KMS-11 (cell line): Measurements from ENCODE around the gene SETBP1.

Experiments used
- H2AFZ ChIP-seq: fragments of 200-600 bp; sonication (generic); 2 replicates; pipeline ENCODE4 v1.6.1; 2016; ENCODE audit warnings: antibody characterized with exemption, mixed run types, low read depth
- H3K27ac ChIP-seq: fragments of 200-600 bp; sonication (generic); 2 replicates; pipeline ENCODE4 v1.6.1; 2016; ENCODE audit warnings: mild to moderate bottlenecking, mixed run types
- H3K27me3 ChIP-seq: fragments of 200-600 bp; sonication (generic); 2 replicates; pipeline ENCODE4 v1.6.1; 2017; ENCODE audit warnings: mild to moderate bottlenecking, low read depth, mixed run types, moderate library complexity; ENCODE audit not compliant: insufficient read depth
- H3K36me3 ChIP-seq: fragments of 200-600 bp; sonication (generic); 2 replicates; pipeline ENCODE4 v1.6.1; 2017; ENCODE audit warnings: mild to moderate bottlenecking, mixed run types; ENCODE audit not compliant: insufficient read depth
- H3K4me1 ChIP-seq: fragments of 200-600 bp; sonication (generic); 2 replicates; pipeline ENCODE4 v1.6.1; 2016; ENCODE audit warnings: mild to moderate bottlenecking, low read depth, mixed run types; ENCODE audit not compliant: poor library complexity, severe bottlenecking
- H3K4me2 ChIP-seq: fragments of 200-600 bp; sonication (generic); 2 replicates; pipeline ENCODE4 v1.7.0; 2016; ENCODE audit warnings: mild to moderate bottlenecking, mixed run types
- H3K4me3 ChIP-seq: fragments of 200-600 bp; sonication (generic); IDR thresholded peaks from 2 replicates; pipeline ENCODE4 v1.6.1; 2017; ENCODE audit warnings: low read depth, low read length, mixed read lengths; ENCODE audit not compliant: insufficient read depth
- H3K79me2 ChIP-seq: fragments of 200-600 bp; sonication (generic); 2 replicates; pipeline ENCODE4 v1.6.1; 2016; ENCODE audit warnings: low read depth, mixed run types; ENCODE audit not compliant: insufficient read depth
- H3K9ac ChIP-seq: fragments of 200-600 bp; sonication (generic); 2 replicates; pipeline ENCODE4 v1.6.1; 2016; ENCODE audit warnings: mild to moderate bottlenecking, mixed run types
- H4K20me1 ChIP-seq: fragments of 200-600 bp; sonication (generic); 2 replicates; pipeline ENCODE4 v1.6.1; 2016; ENCODE audit warnings: mild to moderate bottlenecking, mixed run types; ENCODE audit not compliant: insufficient read depth
- CTCF ChIP-seq: fragments of 200-600 bp; sonication (generic); conservative IDR thresholded peaks from 2 replicates; pipeline ENCODE4 v1.6.1; 2017; ENCODE audit warnings: low read depth, mild to moderate bottlenecking, antibody characterized with exemption, low read length, moderate library complexity, mixed read lengths

Gene SETBP1

GRCh38 chr18:44979748-44980147 lies 299.1 kb downstream of the SETBP1 start:
- no peak overlapping the region for H3K4me3 ChIP-seq
- H3K9ac ChIP-seq = no peak overlapping the region
- TF ChIP-seq CTCF = no peak
- no peaks in the 10 kb centered on the region for H3K79me2 ChIP-seq
- H3K27me3 ChIP-seq = no peaks in the 10 kb centered on the region
- no peak overlapping the region for H3K4me2 ChIP-seq
- H3K27ac ChIP-seq = no peak overlapping the region
- peaks cover 15% of the 10 kb centered on the region for H3K4me1 ChIP-seq
- H3K36me3 ChIP-seq = no peaks in the 10 kb centered on the region
- H4K20me1 ChIP-seq = no peaks in the 10 kb centered on the region
- no peak overlapping the region for H2AFZ ChIP-seq

- H3K9ac ChIP-seq = no peak overlapping the region
- no peak overlapping the region for H3K4me2 ChIP-seq
- H3K36me3 ChIP-seq = no peaks in the 10 kb centered on the region
- no peak for TF ChIP-seq CTCF
- H3K27ac ChIP-seq = no peak overlapping the region
- H3K4me3 ChIP-seq = no peak overlapping the region
- H3K27me3 ChIP-seq = no peaks in the 10 kb centered on the region
- peaks cover 15% of the 10 kb centered on the region for H3K4me1 ChIP-seq
- no peak overlapping the region for H2AFZ ChIP-seq
- H3K79me2 ChIP-seq = no peaks in the 10 kb centered on the region
- no peaks in the 10 kb centered on the region for H4K20me1 ChIP-seq
Observed at GRCh38 chr18:44981121-44981520, 300.4 kb downstream of the SETBP1 start.

DNA sequence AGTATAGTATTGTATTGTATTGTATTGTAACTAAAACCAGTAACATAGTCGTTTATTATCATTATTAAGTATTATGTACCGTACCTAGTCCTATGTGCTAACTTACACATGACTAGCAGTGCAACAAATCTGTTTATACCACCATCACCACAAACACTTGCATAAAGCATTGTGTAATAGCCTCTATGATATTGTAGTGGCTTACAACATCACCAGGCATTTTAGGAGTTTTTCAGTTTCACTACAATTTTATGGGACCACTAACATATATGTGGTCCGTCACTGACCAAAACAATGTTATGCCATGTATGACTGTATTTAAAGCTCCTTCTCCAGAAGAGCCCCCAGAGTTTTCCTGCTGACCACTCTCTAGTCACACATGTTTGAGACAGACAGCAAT lies 306.2 kb downstream of the SETBP1 start:
- Histone ChIP-seq H3K4me1 (no peaks in the 10 kb centered on the region), H3K9ac (no peak overlapping the region), H3K79me2 (no peaks in the 10 kb centered on the region), H3K36me3 (no peaks in the 10 kb centered on the region), H3K4me3 (no peak overlapping the region), H3K27ac (no peak overlapping the region), H4K20me1 (no peaks in the 10 kb centered on the region), H3K27me3 (no peaks in the 10 kb centered on the region), H3K4me2 (no peak overlapping the region), H2AFZ (no peak overlapping the region)
- TF ChIP-seq CTCF = no peak

DNA sequence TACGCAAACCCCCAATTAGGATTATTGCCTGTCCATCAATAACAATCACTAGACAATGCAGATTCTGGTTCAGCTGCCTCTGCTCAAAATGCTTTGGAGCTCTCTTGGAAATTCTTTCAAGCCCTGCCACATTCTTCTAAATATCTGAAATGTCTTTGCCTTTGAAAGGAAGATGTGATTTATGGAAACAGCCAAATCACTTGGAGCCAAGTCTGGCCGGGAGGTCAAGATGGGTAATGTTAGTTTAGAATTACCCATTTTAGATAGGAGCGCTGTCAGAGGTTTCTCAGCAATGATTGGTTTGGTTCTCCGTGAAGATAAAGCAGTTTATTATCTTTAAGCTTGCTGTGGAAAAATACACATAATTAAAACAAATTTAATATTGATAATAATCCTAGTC lies 306.7 kb downstream of the SETBP1 start:
- TF ChIP-seq CTCF = no peak
- Histone ChIP-seq H3K4me1 (no peaks in the 10 kb centered on the region), H3K4me2 (no peak overlapping the region), H3K9ac (no peak overlapping the region), H3K79me2 (no peaks in the 10 kb centered on the region), H3K4me3 (no peak overlapping the region), H3K27me3 (no peaks in the 10 kb centered on the region), H4K20me1 (no peaks in the 10 kb centered on the region), H2AFZ (no peak overlapping the region), H3K36me3 (no peaks in the 10 kb centered on the region), H3K27ac (no peak overlapping the region)
